ENCODE results near the gene C1QB.

DNA sequence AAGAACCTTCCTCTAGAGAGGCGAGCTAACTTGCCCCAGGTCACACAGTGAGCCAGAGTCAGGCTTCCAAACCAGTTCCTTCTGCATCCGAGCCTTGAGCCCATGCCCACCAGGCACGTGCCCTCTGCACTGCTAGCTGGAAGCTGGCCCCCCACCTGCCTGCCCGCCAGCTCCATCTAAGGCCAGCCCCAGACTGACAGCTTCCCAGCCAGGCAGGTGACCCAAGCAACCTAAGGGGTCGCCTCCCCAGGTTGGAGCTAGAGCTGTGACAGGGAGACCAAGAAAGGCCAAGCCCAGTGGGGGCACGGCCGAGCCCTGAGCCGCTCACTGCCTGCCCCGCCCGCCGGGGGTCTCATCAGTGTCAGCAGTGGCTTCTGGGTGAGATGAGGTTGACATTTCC, 36.5 kb upstream of the C1QB start:
- TF ChIP-seq, protein P1, sequence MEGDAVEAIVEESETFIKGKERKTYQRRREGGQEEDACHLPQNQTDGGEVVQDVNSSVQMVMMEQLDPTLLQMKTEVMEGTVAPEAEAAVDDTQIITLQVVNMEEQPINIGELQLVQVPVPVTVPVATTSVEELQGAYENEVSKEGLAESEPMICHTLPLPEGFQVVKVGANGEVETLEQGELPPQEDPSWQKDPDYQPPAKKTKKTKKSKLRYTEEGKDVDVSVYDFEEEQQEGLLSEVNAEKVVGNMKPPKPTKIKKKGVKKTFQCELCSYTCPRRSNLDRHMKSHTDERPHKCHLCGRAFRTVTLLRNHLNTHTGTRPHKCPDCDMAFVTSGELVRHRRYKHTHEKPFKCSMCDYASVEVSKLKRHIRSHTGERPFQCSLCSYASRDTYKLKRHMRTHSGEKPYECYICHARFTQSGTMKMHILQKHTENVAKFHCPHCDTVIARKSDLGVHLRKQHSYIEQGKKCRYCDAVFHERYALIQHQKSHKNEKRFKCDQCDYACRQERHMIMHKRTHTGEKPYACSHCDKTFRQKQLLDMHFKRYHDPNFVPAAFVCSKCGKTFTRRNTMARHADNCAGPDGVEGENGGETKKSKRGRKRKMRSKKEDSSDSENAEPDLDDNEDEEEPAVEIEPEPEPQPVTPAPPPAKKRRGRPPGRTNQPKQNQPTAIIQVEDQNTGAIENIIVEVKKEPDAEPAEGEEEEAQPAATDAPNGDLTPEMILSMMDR (conservative IDR thresholded peaks at IDR 0.05) = no peak
- no peak for TF ChIP-seq EZH2 (IDR thresholded peaks at IDR 0.05; ENCODE audit: low read depth)
